Measurements from ENCODE around the gene ASGR2.
"Not testable (repeated sequence)": the region's sequence is repeated elsewhere in the genome, so short reads cannot be mapped to it uniquely, and the experiment has no call there.

Gene ASGR2

DNA sequence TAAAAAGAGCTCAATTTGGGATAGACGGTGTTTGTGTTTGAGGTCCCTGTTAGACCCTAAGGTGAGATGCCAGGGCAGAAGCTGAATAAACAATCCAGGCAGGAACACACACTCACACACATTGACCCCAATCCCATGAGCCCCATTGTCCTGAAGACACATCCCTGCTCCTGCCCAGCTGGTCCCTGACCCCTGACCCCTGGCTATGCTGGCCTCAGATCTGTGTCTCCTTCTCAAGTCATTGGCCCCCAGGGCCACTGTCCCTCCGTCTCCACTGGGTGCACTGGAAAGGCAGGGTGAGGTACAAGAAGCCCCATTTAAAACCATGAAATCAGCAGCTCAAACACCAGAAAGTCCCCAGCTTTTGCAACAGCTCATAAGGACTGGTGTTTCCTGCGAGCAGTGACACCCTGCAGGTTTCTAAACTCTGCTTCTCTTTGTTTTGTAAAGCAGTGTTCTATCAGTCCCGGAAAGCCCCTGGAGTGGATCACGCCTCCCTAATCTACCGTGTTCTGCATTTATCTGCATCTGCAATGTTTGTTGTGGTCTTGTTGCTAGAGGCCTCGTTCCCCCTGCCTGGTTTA, 18.0 kb upstream of the ASGR2 start:
- Histone ChIP-seq H3K4me1 (ENCODE audit: insufficient read depth, low read length) (peaks cover 31% of the 10 kb centered on the region), H3K9me3 (ENCODE audit: control insufficient read depth, insufficient read depth, low read length) (no peaks in the 10 kb centered on the region), H3K36me3 (ENCODE audit: insufficient read depth, low read length) (no peaks in the 10 kb centered on the region), H3K9ac (ENCODE audit: low read depth, low read length) (peak overlapping the region; percentile 22; the same call in 1 of the 2 replicates)

DNA sequence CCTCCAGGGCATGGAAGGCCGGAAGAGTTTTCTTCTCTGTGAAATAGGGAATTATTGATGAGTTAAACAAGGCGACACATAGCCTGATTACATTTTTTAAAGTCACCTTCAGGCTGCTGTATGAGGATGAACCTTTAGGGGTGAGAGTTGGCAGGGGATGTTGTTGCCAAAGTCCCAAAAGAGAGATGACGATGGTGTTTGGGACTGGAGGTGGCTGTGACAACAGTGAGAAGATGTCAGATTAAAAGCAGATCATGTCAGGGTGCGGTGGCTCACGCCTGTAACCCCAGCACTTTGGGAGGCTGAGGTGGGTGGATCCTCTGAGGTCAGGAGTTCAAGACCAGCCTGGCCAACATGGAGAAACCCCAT, 16.8 kb upstream of the ASGR2 start:
- H3K4me1 ChIP-seq (ENCODE audit: insufficient read depth, low read length), result peaks cover 26% of the 10 kb centered on the region
- no peaks in the 10 kb centered on the region for H3K9me3 ChIP-seq (ENCODE audit: control insufficient read depth, insufficient read depth, low read length)
- no peaks in the 10 kb centered on the region for H3K36me3 ChIP-seq (ENCODE audit: insufficient read depth, low read length)
- no peak overlapping the region for H3K9ac ChIP-seq (ENCODE audit: low read depth, low read length)

DNA sequence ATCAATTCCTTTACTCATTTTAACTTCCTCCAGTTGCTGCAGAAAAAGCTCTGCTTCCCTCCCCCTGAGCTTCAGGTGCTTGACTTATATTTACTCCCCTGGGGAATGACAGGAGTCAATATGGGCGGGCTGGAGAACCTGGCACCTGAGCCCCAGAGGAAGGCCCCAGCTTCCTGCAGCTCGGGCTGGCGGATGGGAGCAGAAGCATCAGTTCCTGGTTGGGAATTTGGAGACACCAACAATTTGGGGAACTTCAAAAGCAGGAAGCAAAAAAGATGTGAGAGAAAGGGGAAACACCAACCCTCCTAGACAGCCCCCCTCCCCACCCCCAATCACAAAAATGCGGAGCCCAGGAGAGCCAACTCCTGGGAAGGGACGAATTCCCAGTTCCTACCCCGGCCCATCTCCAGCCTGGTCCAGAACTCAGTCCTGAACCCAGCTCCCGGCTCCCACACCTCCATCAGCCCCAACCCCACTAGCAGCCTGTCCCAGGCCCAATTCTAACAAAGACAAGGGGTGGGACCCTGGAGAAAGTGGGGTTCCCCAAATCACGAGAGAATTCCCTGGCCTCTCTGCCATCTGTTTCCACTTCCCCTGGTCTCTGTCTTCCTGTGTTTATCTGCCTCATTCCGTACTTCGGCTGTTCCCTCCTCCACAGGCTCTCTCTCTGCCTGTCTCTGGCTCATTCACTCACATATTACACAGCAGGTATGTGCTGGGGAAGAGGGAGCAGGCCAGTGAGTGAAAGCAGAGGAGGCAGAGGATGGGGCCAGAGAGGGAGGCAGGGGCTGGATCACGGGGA, 16.2 kb upstream of the ASGR2 start:
- Histone ChIP-seq H3K36me3 (ENCODE audit: insufficient read depth, low read length) (no peaks in the 10 kb centered on the region), H3K4me1 (ENCODE audit: insufficient read depth, low read length) (peaks cover 26% of the 10 kb centered on the region), H3K9ac (ENCODE audit: low read depth, low read length) (peak overlapping the region; percentile 8; the same call in 1 of the 2 replicates), H3K9me3 (ENCODE audit: control insufficient read depth, insufficient read depth, low read length) (no peaks in the 10 kb centered on the region)

DNA sequence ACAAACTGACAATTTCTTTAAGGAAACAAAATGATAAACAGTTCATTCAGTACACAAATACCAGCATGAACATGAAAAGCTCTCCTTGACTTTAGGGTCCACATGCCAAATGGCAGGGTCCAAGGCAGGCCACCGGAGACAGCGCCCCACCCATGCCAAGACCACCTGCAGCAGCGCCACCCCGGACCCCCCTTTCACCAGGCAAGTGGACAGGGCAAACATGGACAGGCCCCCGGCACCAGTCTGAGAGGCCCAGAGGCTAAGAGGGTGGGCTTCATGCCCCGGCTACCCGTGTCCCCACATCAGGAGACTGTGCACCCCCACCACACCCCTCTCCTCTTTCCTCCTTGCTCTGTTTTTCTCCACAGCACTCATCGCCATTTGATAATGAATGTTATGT, 14.7 kb upstream of the ASGR2 start:
- Histone ChIP-seq H3K9ac (ENCODE audit: low read depth, low read length) (no peak overlapping the region), H3K36me3 (ENCODE audit: insufficient read depth, low read length) (no peaks in the 10 kb centered on the region), H3K4me1 (ENCODE audit: insufficient read depth, low read length) (peaks cover 26% of the 10 kb centered on the region), H3K9me3 (ENCODE audit: control insufficient read depth, insufficient read depth, low read length) (no peaks in the 10 kb centered on the region)

DNA sequence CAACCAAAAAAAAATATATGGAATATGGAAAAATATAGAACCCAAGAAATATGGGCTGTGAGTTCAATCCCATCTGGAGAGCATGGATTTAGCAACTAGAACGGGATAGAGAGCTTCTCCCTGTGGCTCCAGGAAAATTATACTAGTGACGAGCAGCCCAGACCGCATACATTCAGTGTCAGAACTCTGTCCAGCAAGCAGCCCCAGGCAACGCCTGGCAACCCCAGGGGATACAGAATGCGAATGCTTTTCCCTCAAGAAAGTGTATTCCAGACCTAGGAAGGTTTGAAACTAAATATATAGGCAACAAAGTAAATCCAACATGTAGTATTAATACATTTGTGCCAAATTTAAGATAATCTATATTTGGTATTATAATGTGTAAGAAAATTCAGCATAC, 13.5 kb upstream of the ASGR2 start:
- no peak overlapping the region for H3K9ac ChIP-seq (ENCODE audit: low read depth, low read length)
- no peaks in the 10 kb centered on the region for H3K36me3 ChIP-seq (ENCODE audit: insufficient read depth, low read length)
- peaks cover 20% of the 10 kb centered on the region for H3K4me1 ChIP-seq (ENCODE audit: insufficient read depth, low read length)
- H3K9me3 ChIP-seq (ENCODE audit: control insufficient read depth, insufficient read depth, low read length), result no peaks in the 10 kb centered on the region

DNA sequence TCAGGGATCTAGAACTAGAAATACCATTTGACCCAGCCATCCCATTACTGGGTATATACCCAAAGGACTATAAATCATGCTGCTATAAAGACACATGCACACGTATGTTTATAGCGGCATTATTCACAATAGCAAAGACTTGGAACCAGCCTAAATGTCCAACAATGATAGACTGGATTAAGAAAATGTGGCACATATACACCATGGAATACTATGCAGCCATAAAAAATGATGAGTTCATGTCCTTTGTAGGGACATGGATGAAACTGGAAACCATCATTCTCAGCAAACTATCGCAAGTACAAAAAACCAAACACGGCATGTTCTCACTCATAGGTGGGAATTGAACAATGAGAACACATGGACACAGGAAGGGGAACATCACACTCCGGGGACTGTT, 12.9 kb upstream of the ASGR2 start:
- H3K4me1 ChIP-seq (ENCODE audit: insufficient read depth, low read length), result peaks cover 18% of the 10 kb centered on the region
- not testable (repeated sequence) for H3K9me3 ChIP-seq (ENCODE audit: control insufficient read depth, insufficient read depth, low read length); H3K9ac ChIP-seq (ENCODE audit: low read depth, low read length); H3K36me3 ChIP-seq (ENCODE audit: insufficient read depth, low read length)

DNA sequence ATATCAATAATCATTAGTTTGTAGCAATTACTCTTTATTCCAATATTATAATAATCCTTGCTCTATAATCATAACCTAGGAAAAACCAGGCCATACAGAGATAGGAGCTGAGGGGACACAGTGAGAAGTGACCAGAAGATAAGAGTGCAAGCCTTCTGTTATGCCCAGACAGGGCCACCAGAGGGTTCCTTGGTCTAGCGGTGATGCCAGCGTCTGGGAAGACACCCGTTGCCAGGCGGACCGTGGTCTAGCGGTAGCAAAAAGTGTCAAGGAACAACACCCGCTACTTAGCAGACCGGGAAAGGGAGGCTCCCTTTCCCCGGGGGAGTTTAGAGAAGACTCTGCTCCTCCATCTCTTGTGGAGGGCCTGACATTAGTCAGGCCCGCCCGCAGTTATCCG, 11.8 kb upstream of the ASGR2 start:
- peaks cover 13% of the 10 kb centered on the region for H3K4me1 ChIP-seq (ENCODE audit: insufficient read depth, low read length)
- H3K9me3 ChIP-seq (ENCODE audit: control insufficient read depth, insufficient read depth, low read length); H3K9ac ChIP-seq (ENCODE audit: low read depth, low read length); H3K36me3 ChIP-seq (ENCODE audit: insufficient read depth, low read length): not testable (repeated sequence)

DNA sequence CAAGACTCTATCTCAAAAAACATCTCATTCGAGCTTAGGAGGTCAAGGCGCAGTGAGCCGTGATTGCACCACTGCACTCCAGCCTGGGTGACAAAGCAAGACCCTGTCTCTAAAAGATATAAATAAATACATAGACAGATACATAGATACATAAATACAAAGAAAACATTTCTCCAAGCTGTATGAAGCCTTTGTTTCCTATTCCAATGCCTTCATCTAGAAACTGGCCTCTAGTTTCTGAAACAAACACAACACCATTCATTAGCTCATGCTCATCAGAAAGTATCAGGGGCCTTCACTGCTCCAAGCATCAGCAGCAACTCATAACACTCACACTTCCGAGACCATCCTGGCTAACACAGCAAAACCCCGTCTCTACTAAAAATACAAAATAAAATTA, 10.3 kb upstream of the ASGR2 start:
- H3K9me3 ChIP-seq (ENCODE audit: control insufficient read depth, insufficient read depth, low read length), result no peaks in the 10 kb centered on the region
- H3K4me1 ChIP-seq (ENCODE audit: insufficient read depth, low read length), result peaks cover 4% of the 10 kb centered on the region; the same call in 1 of the 2 replicates
- H3K36me3 ChIP-seq (ENCODE audit: insufficient read depth, low read length), result no peaks in the 10 kb centered on the region
- no peak overlapping the region for H3K9ac ChIP-seq (ENCODE audit: low read depth, low read length)

DNA sequence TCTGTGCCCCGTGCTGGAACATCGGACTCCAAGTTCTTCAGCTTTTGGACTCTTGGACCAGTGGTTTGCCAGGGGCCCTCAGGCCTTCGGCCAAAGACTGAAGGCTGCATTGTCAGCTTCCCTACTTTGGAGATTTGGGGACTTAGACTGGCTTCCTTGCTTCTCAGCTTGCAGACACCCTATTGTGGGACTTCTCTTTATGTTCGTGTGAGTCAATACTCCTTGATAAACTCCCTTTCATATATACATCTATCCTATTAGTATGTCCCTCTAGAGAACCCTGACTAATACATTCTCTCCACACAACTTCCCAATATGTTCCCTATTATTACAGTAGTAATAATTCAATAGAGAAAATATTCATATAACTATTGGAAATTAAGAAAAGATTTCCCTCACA, 9.2 kb upstream of the ASGR2 start:
- H3K9ac ChIP-seq (ENCODE audit: low read depth, low read length), result no peak overlapping the region
- H3K9me3 ChIP-seq (ENCODE audit: control insufficient read depth, insufficient read depth, low read length), result no peaks in the 10 kb centered on the region
- H3K36me3 ChIP-seq (ENCODE audit: insufficient read depth, low read length), result no peaks in the 10 kb centered on the region
- no peaks in the 10 kb centered on the region for H3K4me1 ChIP-seq (ENCODE audit: insufficient read depth, low read length)

DNA sequence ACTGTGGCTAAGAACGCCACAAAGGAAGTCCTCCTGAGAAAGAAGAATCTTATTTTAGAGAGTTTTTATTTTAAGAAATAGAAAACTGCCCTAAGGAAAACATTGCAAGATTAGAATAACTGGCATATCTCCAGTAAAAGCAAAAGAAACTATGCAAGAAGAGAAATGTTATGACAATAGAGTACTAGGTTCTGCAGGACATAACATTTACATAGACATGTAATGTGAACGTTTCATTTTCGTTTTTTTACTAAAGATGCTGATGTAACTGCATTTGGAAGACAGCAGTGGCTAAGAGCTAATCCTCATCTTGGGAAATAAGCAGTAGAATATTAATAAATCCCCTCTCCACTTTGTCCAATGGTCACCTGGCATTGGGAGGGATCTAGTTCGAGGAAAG, 7.8 kb upstream of the ASGR2 start:
- Histone ChIP-seq H3K9ac (ENCODE audit: low read depth, low read length) (no peak overlapping the region), H3K36me3 (ENCODE audit: insufficient read depth, low read length) (no peaks in the 10 kb centered on the region), H3K9me3 (ENCODE audit: control insufficient read depth, insufficient read depth, low read length) (no peaks in the 10 kb centered on the region), H3K4me1 (ENCODE audit: insufficient read depth, low read length) (no peaks in the 10 kb centered on the region)

DNA sequence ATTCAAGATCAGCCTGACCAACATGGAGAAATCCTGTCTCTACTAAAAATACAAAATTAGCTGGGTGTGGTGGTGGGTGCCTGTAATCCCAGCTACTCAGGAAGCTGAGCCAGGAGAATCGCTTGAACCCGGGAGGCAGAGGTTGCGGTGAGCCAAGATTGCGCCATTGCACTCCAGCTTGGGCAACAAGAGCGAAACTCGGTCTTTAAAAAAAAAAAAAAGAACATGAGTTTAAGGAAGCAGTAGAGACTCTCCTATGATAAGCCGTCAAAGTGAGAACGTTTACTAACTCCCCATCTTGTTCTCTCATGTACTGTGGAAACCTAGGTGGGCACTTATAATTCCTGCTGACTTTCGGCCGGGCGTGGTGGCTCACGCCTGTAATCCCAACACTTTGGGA, 6.0 kb upstream of the ASGR2 start:
- H3K9me3 ChIP-seq (ENCODE audit: control insufficient read depth, insufficient read depth, low read length); H3K4me1 ChIP-seq (ENCODE audit: insufficient read depth, low read length); H3K36me3 ChIP-seq (ENCODE audit: insufficient read depth, low read length); H3K9ac ChIP-seq (ENCODE audit: low read depth, low read length): not testable (repeated sequence)

DNA sequence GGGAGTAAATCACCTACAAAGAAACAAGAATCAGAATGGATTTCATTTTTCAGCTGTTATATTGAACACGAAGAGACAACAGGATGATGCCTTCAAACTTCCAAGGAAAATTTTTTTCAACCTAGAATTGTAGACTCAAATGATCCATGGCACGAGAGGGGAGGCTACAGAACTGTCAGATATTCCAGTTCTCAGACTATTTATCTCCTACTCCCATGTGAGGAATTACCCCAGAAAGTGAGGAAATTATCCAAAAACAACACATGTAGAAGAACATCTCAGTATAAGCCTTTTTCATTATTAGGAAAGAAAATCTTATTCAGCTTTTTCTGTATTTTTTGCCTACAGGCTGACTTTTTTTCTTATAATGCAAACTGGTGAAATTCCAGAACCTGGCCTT, 5.5 kb upstream of the ASGR2 start:
- H3K36me3 ChIP-seq (ENCODE audit: insufficient read depth, low read length), result no peaks in the 10 kb centered on the region
- no peak overlapping the region for H3K9ac ChIP-seq (ENCODE audit: low read depth, low read length)
- H3K9me3 ChIP-seq (ENCODE audit: control insufficient read depth, insufficient read depth, low read length), result no peaks in the 10 kb centered on the region
- H3K4me1 ChIP-seq (ENCODE audit: insufficient read depth, low read length), result no peaks in the 10 kb centered on the region

DNA sequence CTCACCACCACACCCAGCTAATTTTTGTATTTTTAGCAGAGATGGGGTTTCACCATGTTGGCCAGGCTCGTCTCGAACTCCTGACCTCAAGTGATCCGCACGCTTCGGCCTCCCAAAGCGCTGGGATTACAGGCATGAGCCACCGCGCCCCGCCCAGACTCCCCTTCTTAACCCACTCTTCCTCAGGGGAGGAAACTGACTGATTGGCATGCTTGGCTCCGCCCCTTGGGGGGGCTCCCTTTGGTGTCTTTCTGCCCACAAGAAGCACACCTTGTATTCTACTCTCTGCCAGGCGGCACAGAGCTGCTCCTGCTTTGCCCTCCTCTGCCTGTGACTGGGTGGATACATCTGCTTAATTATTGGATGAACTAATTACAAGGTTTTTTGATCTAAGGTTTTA, 4.7 kb upstream of the ASGR2 start:
- H3K4me1 ChIP-seq (ENCODE audit: insufficient read depth, low read length), result no peaks in the 10 kb centered on the region
- H3K9ac ChIP-seq (ENCODE audit: low read depth, low read length), result no peak overlapping the region
- no peaks in the 10 kb centered on the region for H3K9me3 ChIP-seq (ENCODE audit: control insufficient read depth, insufficient read depth, low read length)
- no peaks in the 10 kb centered on the region for H3K36me3 ChIP-seq (ENCODE audit: insufficient read depth, low read length)

DNA sequence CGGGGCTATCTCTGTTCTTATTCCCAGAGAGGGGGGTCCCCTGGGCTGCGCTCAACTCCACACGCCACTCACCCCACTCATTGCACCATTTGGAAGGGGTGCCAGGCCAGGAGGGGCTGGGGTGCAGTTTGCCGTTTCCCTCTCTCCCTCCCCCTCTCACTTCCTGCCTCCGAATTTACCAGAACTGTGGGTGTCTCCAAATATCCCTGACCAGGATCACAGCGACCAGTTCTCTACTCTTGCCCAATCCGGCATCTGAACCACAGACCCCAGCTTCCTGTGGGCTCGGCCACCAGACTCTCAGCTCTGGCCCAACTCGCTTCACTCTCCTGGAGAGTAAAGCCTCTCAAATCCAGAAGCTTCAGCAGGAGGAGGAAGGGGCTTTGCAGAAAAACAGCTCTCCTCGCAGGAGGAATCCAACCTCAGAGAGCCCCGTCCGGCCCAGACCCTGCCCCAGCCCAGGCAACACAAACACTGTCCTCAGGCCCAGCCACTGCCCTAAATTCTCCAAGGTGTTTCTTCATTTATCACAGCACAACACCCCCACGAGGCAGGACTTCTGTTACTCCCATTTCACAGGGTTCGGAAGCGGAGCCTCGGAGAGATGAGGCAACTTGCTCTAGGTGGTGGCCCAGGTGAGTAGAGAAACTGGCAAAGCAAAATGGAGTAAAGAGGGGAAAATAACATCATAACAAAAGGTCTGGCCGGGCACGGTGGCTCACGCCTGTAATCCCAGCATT, 423 bp upstream of the ASGR2 start:
- no peaks in the 10 kb centered on the region for H3K36me3 ChIP-seq (ENCODE audit: insufficient read depth, low read length)
- H3K9ac ChIP-seq (ENCODE audit: low read depth, low read length), result no peak overlapping the region
- no peaks in the 10 kb centered on the region for H3K9me3 ChIP-seq (ENCODE audit: control insufficient read depth, insufficient read depth, low read length)
- H3K4me1 ChIP-seq (ENCODE audit: insufficient read depth, low read length), result peaks cover 3% of the 10 kb centered on the region; the same call in 1 of the 2 replicates
